ENCODE results near the gene BOD1L1. TPM values are rescaled to one million over a fixed set of nuclear protein-coding genes. Genes with fewer than 3 reads are reported as not detected.

The BOD1L1 gene
- total and polyA plus RNA-seq, 2 of the 8 experiments (the other 6 are each of a cell fraction or from before 2014, with no cell fraction given) = 6.8 to 39.3 TPM

DNA sequence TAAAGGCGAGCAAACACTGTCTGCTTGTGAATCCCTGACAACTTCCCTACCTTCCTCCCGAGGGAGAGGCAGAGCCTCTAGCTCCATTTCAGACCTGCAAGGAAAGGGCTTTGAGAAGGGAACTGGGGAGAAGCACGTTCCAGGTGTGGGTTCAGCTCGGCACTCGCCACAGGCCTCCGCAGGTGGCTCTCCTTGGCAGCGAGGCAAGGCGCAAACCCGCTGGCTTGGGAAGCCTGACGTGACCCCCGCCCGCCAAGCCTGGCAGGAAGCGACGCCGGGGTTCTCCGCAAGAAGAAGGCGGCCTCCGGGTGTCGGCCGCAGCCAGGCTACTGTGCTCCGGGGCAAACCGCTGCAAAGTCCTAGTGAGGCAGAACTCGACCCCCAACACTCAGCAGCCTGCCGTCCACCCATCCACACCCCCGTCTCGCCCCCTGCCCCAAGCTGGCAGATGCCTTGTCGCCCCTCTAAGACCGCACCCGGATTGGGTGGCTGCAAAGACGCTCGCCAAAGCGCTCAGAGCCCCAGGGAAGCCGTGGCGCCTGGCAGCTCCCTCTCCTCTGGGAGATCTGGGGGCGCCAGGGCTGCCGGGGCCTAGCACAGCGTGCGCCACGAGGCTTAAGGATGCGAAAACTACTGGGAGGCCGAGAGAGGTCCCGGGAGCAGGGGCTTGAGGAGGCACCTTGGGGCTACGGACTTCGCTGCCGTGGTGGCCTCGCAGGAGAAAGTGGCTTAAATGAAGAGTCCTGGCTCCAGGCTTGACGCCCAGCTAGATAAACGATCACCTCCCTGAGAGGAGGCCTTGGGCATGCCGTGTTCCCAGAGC is 105.0 kb downstream of the BOD1L1 start:
- H3K56ac ChIP-seq (replicated peaks; ENCODE audit: insufficient read length, low read depth, low read length) = no peak overlapping the region
- TF ChIP-seq SIN3A (conservative IDR thresholded peaks at IDR 0.05 in 1 of 2, IDR thresholded peaks at IDR 0.05 in 1 of 2; ENCODE audit: low read depth in 1 of 2, low read length in 2 of 2) (no peak), KDM5A (IDR thresholded peaks at IDR 0.05; ENCODE audit: low read length) (no peak), FOSL1 (IDR thresholded peaks at IDR 0.05; ENCODE audit: insufficient read depth, low read depth, low read length) (no peak), RNF2 (IDR thresholded peaks at IDR 0.05; ENCODE audit: borderline replicate concordance, low read depth, low read length, missing control alignments, poor library complexity, severe bottlenecking) (peak; percentile 61), PHF8 (conservative IDR thresholded peaks at IDR 0.05; ENCODE audit: low read depth, low read length) (no peak)
- TF ChIP-seq, protein P1, sequence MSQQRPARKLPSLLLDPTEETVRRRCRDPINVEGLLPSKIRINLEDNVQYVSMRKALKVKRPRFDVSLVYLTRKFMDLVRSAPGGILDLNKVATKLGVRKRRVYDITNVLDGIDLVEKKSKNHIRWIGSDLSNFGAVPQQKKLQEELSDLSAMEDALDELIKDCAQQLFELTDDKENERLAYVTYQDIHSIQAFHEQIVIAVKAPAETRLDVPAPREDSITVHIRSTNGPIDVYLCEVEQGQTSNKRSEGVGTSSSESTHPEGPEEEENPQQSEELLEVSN (IDR thresholded peaks at IDR 0.05) = peak; percentile 59; the same call in 1 of the 2 replicates
- TF ChIP-seq, protein P2, sequence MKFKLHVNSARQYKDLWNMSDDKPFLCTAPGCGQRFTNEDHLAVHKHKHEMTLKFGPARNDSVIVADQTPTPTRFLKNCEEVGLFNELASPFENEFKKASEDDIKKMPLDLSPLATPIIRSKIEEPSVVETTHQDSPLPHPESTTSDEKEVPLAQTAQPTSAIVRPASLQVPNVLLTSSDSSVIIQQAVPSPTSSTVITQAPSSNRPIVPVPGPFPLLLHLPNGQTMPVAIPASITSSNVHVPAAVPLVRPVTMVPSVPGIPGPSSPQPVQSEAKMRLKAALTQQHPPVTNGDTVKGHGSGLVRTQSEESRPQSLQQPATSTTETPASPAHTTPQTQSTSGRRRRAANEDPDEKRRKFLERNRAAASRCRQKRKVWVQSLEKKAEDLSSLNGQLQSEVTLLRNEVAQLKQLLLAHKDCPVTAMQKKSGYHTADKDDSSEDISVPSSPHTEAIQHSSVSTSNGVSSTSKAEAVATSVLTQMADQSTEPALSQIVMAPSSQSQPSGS (IDR thresholded peaks at IDR 0.05; ENCODE audit: low read length) = no peak

More for the DNA sequence above, 105.0 kb downstream of the BOD1L1 start:
- H2BK120ac ChIP-seq (replicated peaks; ENCODE audit: low read depth, low read length) = no peak overlapping the region
- H2BK15ac ChIP-seq (ENCODE audit: low read length) = no peak overlapping the region; the same call in 1 of the 2 replicates
- H2BK5ac ChIP-seq (ENCODE audit: low read depth, low read length) = no peak overlapping the region; the same call in 1 of the 2 replicates
- H3K18ac ChIP-seq (ENCODE audit: extremely low read depth, low read length) = peak overlapping the region; percentile 49; the same call in 1 of the 2 replicates
- no peak overlapping the region for H2AK5ac ChIP-seq (ENCODE audit: low read depth, low read length)
- no peak overlapping the region for H4K5ac ChIP-seq (ENCODE audit: insufficient read length, low read depth, low read length)
- H3K4me3 ChIP-seq (ENCODE audit: extremely low read depth in 1 of 4, insufficient read depth in 2 of 4, low read depth in 3 of 4, low read length in 4 of 4) = peak overlapping the region; percentile 9 to 56 (median 37); a peak in 7 of 8 replicates
- no peaks in the 10 kb centered on the region for H3K79me2 ChIP-seq (ENCODE audit: control insufficient read depth in 1 of 2, insufficient read depth in 2 of 2, low read length in 2 of 2)
- ChIA-PET POLR2A (ENCODE audit: partially characterized antibody) (interaction anchor here (0.8 to 3.1 kb wide), 4 partner anchors 10 to 39 kb away, joined by 3 to 11 read pairs (median 6); partner anchors contain the start of gene NKX3-2), CTCF (ENCODE audit: partially characterized antibody) (interaction anchor here (0.5 to 13.6 kb wide), 14 partner anchors 9 to 1058 kb away, joined by 3 to 132 read pairs (median 5); partner anchors contain the start of genes NKX3-2 and RAB28)
- H4K91ac ChIP-seq (replicated peaks; ENCODE audit: insufficient read length, low read length) = no peak overlapping the region
- peaks cover 7 to 9% of the 10 kb centered on the region in 2 experiments for H4K20me1 ChIP-seq (replicated peaks in 1 of 2; ENCODE audit: control insufficient read depth in 1 of 2, insufficient read depth in 2 of 2, low read length in 2 of 2)
- H3K4me2 ChIP-seq (ENCODE audit: insufficient read depth in 1 of 2, low read depth in 2 of 2, low read length in 2 of 2) = peak overlapping the region; percentile 69 to 76
- no peak overlapping the region for H3K4ac ChIP-seq (replicated peaks; ENCODE audit: insufficient read length, low read depth, low read length)
- WGBS, 2 experiments (ENCODE audit: extremely low coverage in 1 of 2, insufficient coverage in 1 of 2, insufficient read length in 1 of 2, insufficient replicate concordance in 2 of 2, low coverage in 1 of 2, low lambda C conversion rate in 2 of 2, missing lambda C conversion rate in 1 of 2) = 2% methylated on average over 45 of the region's 49 CpGs; no CpG with 5 or more reads in 1 of the 2 experiments
- H2AFZ ChIP-seq (ENCODE audit: low read length) = peak overlapping the region; percentile 37
- peaks cover 0 to 9% (median 2%) of the 10 kb centered on the region in 4 experiments; a peak in 2 of 8 replicates for H3K36me3 ChIP-seq (ENCODE audit: control insufficient read depth in 2 of 4, insufficient read depth in 4 of 4, low read length in 3 of 4)
- H3K23me2 ChIP-seq (ENCODE audit: low read depth, low read length) = peaks cover 4% of the 10 kb centered on the region; the same call in 1 of the 2 replicates
- DNase-seq (ENCODE audit: low read depth in 1 of 2, low spot score in 2 of 2) = peak in 1 of 2 experiments; percentile 82
- no peak overlapping the region for H3K14ac ChIP-seq (ENCODE audit: insufficient read length)
- H3K79me1 ChIP-seq (ENCODE audit: low read depth, low read length) = no peaks in the 10 kb centered on the region
- peaks cover 63 to 72% (median 67%) of the 10 kb centered on the region in 4 experiments for H3K27me3 ChIP-seq (replicated peaks in 1 of 4; ENCODE audit: control insufficient read depth in 3 of 4, extremely low read depth in 1 of 4, insufficient read depth in 3 of 4, low read length in 3 of 4)
- H3K23ac ChIP-seq (ENCODE audit: insufficient read length) = no peak overlapping the region
- peaks cover 8 to 14% of the 10 kb centered on the region in 2 experiments for H3K9me3 ChIP-seq (ENCODE audit: insufficient read depth in 2 of 2, low read depth in 1 of 2, low read length in 1 of 2)
- H4K8ac ChIP-seq (ENCODE audit: extremely low read depth, insufficient read depth, low read length) = peak overlapping the region; percentile 1
- H2BK12ac ChIP-seq (ENCODE audit: low read depth, low read length) = peak overlapping the region; percentile 88; the same call in 1 of the 2 replicates
- no peak overlapping the region for H3K9ac ChIP-seq (replicated peaks in 1 of 4; ENCODE audit: extremely low read depth in 1 of 4, low read depth in 3 of 4, low read length in 3 of 4)
- H3K27ac ChIP-seq (ENCODE audit: low read depth, low read length) = no peak overlapping the region
- no peak for FAIRE-seq
- H2BK20ac ChIP-seq (ENCODE audit: low read length) = no peak overlapping the region
- peaks cover 4 to 19% (median 14%) of the 10 kb centered on the region in 4 experiments for H3K4me1 ChIP-seq (replicated peaks in 1 of 4; ENCODE audit: control insufficient read depth in 3 of 4, insufficient read depth in 4 of 4, low read length in 3 of 4)

Data from H1 (cell line).